Measurements from ENCODE around the gene CREB5.
A peak's percentile ranks its signal among the peaks of the same experiment; 100 is the strongest.

The CREB5 gene

DNA sequence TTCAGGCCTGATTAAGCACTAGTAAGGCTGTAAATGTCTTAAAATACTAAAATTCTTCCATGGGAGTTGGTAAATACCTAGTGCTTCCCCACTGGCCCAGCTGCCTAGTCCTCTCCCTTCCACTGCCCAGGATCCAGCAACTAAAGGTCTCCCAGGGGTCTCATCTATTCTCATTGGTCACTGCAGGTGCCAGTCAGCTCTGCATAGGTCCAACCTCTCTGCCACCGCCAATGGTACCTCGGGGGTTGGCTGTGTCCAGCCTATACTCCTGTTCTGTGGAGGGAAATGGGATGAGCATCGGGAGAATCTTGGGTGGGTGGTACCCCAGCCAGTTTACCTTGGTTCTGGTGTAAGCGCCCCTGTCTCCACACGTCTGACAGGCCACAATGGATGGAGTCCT lies 6.1 kb upstream of the CREB5 start:
- no peak for DNase-seq (ENCODE audit: low read depth, low spot score)

GRCh38 chr7:28407651-28408050 lies 4.7 kb upstream of the CREB5 start:
- DNase-seq (ENCODE audit: low read depth, low spot score): no peak

GRCh38 chr7:28408105-28408959 lies 4.0 kb upstream of the CREB5 start:
- DNase-seq (ENCODE audit: low read depth, low spot score): peak; percentile 68

GRCh38 chr7:28408960-28409715 lies 3.2 kb upstream of the CREB5 start:
- peak; percentile 86 for DNase-seq (ENCODE audit: low read depth, low spot score)

- peak; percentile 58 for DNase-seq (ENCODE audit: low read depth, low spot score)
Measured at GRCh38 chr7:28409716-28410627, 2.3 kb upstream of the CREB5 start.

- DNase-seq (ENCODE audit: low read depth, low spot score): peak; percentile 64
Measured at GRCh38 chr7:28410628-28411531, 1.4 kb upstream of the CREB5 start.

DNA sequence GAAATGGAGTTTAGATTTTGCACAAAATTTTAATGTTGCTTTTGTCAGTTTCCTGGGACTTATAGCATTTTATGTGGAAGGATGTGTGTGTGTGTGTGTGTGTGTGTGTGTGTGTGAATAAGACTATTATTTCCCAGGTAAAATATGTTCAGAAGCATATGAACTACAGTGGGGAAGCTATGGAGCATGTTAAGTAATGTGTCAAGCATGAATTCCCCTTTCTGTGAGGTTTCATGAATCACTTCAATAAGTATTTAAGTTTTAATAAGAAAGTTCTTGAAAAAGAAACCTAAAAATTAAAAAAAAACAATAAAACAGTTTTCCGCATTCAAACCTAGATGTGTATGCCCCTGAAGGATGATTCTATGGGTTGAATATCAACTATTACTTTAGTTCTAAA lies 693 bp downstream of the CREB5 start:
- no peak for DNase-seq (ENCODE audit: low read depth, low spot score)

DNA sequence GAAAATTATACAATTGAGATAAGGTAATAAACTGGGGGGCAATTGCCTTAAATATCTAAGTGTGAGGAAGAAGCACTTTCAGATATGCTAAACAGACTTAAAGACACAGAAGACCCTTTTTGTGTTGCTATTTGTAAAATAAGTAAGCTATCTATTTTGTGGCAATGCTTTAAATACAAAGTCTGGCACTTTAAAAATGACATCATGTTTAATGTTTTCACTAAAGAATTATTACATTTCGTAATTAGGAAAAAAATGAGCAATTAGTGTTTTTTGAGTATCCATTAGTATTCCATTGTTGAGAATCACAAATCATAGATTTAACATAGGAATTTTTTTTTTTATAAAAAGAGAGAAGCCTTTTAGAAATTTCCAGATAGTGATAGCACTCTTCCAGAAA lies 2.1 kb downstream of the CREB5 start:
- DNase-seq (ENCODE audit: low read depth, low spot score): no peak

DNA sequence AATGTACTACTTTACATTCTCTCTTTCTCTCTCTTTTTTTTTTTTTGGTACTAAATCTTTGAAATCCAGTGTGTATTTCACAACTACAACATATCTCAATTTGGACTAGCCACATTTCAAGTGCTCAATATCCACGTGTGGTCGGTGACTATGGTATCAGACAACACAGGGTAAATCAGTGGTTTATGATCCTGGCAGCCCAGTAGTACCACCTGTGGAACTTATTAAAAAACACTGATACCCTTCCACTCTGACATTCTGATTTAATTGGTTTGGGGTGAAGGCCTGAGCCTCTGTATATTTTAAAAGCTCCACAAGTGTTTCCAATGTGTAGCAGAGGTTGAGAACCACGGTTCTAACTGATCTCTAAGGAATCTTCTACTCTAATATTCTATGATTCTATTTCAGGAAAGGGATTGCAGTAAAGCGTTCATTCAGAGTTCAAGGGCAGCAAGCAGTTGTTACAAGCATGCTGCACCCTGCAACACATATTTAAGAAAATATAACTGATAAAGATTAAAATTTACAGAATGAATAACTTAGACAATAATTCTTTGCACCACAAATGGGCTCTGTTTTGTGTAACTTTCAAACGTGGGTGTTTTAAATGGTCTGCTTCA lies 5.1 kb downstream of the CREB5 start:
- DNase-seq (ENCODE audit: low read depth, low spot score): no peak

GRCh38 chr7:28418311-28418710 lies 6.0 kb downstream of the CREB5 start:
- DNase-seq (ENCODE audit: low read depth, low spot score): no peak

DNA sequence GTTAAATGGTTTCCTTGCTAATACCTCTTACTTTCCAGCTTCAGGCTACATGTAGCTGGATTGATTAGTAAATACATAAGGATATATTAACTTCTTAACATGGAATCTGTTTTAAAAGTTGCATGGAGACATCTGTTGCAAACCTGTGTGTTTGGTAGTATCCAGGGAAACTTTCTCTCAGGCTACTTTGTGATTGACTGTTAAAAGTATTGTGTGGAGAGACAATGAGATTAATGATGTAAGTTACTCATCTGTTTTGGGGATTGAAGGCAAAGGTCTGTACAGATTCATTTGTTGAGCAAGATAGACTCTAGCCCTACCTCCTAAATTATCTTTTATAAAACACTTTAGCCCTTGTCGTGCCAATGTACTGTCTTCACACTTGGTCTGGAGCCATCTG lies 6.6 kb downstream of the CREB5 start:
- no peak for DNase-seq (ENCODE audit: low read depth, low spot score)

- DNase-seq (ENCODE audit: low read depth, low spot score): no peak
Measured at GRCh38 chr7:28419716-28420115, 7.4 kb downstream of the CREB5 start.

GRCh38 chr7:28423112-28423511 lies 10.8 kb downstream of the CREB5 start:
- no peak for DNase-seq (ENCODE audit: low read depth, low spot score)

DNA sequence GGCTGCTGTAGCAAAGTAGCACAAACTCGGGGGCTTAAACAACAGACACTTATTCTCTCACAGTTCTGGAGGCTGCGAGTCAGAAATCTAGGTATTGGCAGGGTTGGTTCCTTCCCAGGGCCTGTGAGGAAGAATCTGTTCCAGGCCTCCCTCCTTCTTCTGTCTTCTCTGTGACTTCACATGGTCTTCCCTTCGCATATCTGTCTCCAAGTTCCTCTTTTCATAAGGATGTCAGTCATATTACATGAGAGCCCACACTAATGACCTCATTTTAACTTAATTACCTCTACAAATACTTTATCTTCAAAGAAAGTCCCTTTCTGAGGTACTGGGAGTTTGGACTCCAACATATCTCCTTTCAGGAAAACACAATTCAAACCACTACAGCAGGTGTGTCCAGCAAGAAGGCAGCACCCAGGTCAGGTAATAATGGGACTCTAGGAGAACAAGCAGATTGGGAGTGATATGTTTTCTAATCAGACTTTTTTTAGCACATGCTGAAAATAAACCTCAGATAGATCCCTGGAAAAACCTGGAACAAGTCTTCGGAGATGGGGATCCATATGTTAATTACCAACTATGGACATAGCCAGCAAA lies 11.7 kb downstream of the CREB5 start:
- DNase-seq (ENCODE audit: low read depth, low spot score): no peak

GRCh38 chr7:28425496-28425895 lies 13.2 kb downstream of the CREB5 start:
- no peak for DNase-seq (ENCODE audit: low read depth, low spot score)

DNA sequence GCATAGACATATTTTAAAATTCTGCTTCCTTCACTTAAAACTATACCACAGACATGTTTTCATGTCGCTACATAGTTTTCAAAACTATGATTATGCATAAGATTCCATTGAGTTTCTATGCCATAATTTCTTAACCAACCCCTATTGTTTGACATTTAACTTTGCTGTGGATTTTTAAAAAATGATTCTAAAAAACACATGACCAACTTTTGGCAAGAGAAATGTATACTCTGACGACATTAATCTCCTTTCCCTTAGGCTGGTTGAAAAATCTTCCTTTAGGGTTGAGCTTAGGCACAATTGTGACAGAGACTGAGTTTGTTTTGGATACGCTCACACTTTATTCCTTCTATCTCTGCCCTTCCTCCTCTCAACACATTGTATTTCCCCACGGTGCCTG lies 14.9 kb downstream of the CREB5 start:
- DNase-seq (ENCODE audit: low read depth, low spot score): no peak

GRCh38 chr7:28430616-28431015 lies 18.3 kb downstream of the CREB5 start:
- no peak for DNase-seq (ENCODE audit: low read depth, low spot score)

DNA sequence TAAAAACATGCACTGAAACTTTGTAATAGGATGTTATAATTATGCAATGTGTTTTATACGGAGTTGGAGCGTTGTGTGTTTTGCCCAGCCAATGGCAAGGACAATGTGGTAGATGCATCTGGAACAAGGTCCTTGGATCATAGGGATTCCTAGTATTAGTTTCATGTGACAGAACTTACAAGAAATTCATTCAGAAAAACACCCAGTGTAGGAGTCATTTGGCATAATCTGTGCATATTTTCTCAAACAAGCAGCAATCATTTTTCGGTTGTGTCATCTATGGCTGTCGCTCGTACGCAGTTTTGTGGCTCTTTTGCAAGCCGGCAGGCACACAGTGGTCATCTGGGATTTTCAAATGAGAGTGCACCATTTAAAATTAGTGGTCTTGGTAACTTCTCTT lies 19.8 kb downstream of the CREB5 start:
- DNase-seq (ENCODE audit: low read depth, low spot score): no peak

- DNase-seq (ENCODE audit: low read depth, low spot score): no peak
Measured at GRCh38 chr7:28433039-28433438, 20.7 kb downstream of the CREB5 start.

- peak; percentile 75 for DNase-seq (ENCODE audit: low read depth, low spot score)
Measured at GRCh38 chr7:28433699-28434219, 21.4 kb downstream of the CREB5 start.

Measured in ELF-1 (cell line).